GM12864 (cell line): ENCODE results near the gene TGFBR1.

Source experiments
- DNase-seq: peaks from one replicate; pipeline ENCODE4 v3.0.0-alpha.2; 2011; ENCODE audit warnings: low read depth
- H3K4me3 ChIP-seq: 2 replicates; pipeline ENCODE4 v1.5.1; 2011; ENCODE audit warnings: mild to moderate bottlenecking, low read depth, low read length, control low read depth
- TF ChIP-seq, protein P1 (sequence below): IDR thresholded peaks from 2 replicates; pipeline ENCODE4 v1.5.1; 2011; ENCODE audit warnings: low read depth, mild to moderate bottlenecking, moderate library complexity, low read length, control low read depth, inconsistent platforms; ENCODE audit errors: missing control alignments

Gene TGFBR1

DNA sequence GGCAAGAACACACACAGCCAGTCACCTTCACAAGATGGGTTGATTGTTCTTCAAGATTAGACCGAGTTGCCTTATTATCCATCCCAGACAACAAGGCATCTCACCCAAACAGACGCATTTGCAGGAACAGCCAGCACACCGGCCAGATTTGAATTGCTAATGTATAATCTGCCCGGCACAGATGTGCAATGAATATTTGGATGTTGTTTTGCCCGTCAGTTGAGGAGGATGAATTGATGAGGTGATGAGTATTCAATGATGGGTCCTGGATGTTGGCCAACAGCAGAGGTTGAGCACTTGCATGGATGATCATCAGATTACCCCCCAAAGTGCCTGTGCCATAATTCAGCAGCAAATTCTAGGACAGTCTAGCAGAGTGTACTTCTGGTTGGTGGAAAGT, 96.7 kb downstream of the TGFBR1 start:
- H3K4me3 ChIP-seq: no peak overlapping the region
- DNase-seq: no peak
- TF ChIP-seq, protein P1, sequence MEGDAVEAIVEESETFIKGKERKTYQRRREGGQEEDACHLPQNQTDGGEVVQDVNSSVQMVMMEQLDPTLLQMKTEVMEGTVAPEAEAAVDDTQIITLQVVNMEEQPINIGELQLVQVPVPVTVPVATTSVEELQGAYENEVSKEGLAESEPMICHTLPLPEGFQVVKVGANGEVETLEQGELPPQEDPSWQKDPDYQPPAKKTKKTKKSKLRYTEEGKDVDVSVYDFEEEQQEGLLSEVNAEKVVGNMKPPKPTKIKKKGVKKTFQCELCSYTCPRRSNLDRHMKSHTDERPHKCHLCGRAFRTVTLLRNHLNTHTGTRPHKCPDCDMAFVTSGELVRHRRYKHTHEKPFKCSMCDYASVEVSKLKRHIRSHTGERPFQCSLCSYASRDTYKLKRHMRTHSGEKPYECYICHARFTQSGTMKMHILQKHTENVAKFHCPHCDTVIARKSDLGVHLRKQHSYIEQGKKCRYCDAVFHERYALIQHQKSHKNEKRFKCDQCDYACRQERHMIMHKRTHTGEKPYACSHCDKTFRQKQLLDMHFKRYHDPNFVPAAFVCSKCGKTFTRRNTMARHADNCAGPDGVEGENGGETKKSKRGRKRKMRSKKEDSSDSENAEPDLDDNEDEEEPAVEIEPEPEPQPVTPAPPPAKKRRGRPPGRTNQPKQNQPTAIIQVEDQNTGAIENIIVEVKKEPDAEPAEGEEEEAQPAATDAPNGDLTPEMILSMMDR: no peak
